HG03354 (cell line): ENCODE data around the gene ABLIM2.
"Not testable (repeated sequence)": the region's sequence is repeated elsewhere in the genome, so short reads cannot be mapped to it uniquely, and the experiment has no call there.

ENCODE experiments used
- ATAC-seq: cut with Tn5 transposase; IDR thresholded peaks from one replicate; pipeline ENCODE4 v1.9.1; 2021; ENCODE audit warnings: mild to moderate bottlenecking; ENCODE audit not compliant: unreplicated experiment, poor library complexity, severe bottlenecking

Gene ABLIM2

DNA sequence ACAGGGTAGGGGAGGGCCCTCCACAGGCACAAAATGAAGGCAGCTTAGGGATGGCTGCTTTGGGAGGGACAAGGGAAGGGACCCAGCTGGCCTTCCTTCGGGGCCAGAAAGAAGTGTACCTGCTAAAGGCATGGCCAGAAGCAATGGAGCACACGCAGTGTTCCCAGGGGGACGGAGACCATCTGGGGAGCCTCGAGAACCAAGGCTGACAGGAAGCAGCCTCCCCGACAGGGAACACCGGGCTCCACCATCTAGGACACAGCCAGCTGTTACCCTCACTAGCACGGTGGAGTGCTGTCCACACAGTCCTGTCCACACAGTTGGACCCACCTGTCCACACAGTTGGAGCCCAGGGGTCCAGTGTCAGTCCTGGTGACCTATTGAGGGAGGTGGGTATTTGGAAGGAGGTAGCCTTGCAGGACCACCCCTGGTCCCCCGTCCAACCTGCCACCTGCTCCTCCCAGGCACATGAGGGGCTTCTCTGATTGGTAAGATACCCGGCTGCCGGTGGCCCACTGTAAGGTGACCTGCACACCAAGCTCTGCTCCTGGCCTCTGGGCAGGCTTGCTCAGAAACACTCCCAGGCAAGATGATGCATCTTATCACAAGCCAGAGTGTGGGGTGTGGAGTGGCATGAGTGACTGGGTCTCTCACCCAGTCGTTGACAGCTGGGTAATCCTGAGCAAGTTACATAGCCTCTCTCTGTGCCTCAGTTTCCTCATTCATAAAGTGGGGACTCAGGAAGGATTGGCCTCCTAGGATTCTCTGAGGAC is 198.4 kb downstream of the ABLIM2 start:
- ATAC-seq, result no peak

GRCh38 chr4:7959078-7959477 is 199.5 kb downstream of the ABLIM2 start:
- ATAC-seq, result no peak

- ATAC-seq, result no peak
These were observed 201.5 kb downstream of the ABLIM2 start for GRCh38 chr4:7956934-7957656.

DNA sequence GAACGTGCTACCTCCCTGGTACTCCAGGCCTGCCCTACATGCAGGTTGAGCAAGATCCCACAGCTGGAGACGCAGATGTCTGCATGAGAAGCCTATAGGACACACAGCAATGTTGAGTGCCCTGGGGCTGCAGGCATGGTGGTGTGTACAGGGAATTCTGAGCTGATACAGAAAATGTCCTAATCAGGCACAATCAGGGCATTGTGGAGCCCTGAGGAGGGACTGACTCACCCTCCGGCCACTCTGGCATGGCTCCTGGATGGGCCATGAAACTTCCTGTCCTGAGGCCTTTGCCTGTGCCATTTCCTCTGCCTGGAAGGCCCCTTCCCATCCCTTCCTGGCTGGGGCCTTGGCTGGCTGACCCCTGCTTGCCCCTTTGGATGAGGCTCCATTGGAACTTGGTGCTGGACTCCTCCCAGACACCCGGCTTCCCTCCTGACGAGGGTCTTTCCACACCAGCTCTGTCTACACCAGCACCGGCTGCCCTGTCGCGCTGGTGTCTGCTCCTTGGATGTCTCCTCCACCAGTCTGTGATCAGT is 202.3 kb downstream of the ABLIM2 start:
- no peak for ATAC-seq

DNA sequence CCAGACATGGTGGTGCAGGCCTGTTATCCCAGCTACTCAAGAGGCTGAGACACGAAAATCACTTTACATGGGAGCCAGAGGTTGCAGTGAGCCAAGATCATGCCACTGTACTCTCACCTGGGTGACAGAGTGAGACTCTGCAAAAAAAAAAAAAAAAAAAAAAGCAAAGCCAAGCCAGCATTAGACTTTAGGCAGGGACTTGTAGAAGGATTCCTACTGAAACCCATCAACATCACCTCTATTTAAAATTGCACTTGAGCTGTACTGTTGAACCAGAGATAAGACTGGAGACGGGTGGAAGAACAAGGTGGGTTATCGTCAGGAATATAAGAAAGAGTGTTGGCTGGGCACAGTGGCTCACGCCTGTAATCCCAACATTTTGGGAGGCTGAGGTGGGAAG is 203.2 kb downstream of the ABLIM2 start:
- ATAC-seq, result no peak

GRCh38 chr4:7952615-7953014 is 206.0 kb downstream of the ABLIM2 start:
- ATAC-seq, result no peak

DNA sequence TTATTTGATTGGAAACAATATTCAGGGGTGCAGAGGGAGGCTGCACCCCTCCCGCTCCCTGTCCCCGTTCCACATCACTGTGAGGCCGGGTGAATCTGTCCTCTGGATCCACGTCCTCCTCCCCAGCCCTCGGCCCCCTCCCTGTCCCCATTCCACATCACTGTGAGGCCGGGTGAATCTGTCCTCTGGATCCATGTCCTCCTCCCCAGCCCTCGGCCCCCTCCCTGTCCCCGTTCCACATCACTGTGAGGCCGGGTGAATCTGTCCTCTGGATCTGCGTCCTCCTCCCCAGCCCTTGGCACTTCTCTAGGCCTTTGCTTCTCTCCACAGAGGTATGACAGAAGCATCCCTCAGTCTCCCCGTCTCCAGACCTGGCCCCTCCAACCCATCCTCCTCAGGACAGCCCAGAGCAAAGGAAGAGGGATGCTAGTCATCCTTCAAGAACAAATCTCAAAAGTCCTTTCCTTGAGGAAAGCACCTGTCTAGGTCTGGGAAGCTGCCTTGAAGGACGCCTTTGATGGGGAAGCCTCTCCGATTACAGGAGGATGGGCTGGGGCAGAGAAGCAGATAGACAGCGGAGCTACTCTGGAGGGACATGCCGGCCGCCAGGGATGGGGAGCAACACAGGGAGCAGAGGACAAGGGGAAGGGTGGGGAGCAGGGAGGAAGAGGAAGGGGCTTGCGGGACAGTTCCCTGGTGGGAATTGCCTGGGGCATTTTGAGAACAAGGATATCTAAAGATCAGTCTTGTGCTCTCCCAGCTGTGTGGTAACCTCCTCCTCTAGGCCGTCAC is 208.1 kb downstream of the ABLIM2 start:
- ATAC-seq, result no peak

GRCh38 chr4:7949759-7950158 is 208.9 kb downstream of the ABLIM2 start:
- no peak for ATAC-seq

GRCh38 chr4:7947927-7948326 is 210.7 kb downstream of the ABLIM2 start:
- ATAC-seq, result no peak

GRCh38 chr4:7945709-7946380 is 212.8 kb downstream of the ABLIM2 start:
- ATAC-seq, result no peak

- no peak for ATAC-seq
These were observed 213.9 kb downstream of the ABLIM2 start for GRCh38 chr4:7944599-7945220.

GRCh38 chr4:7943688-7944087 is 214.9 kb downstream of the ABLIM2 start:
- not testable (repeated sequence) for ATAC-seq

GRCh38 chr4:7943211-7943610 is 215.4 kb downstream of the ABLIM2 start:
- no peak for ATAC-seq

DNA sequence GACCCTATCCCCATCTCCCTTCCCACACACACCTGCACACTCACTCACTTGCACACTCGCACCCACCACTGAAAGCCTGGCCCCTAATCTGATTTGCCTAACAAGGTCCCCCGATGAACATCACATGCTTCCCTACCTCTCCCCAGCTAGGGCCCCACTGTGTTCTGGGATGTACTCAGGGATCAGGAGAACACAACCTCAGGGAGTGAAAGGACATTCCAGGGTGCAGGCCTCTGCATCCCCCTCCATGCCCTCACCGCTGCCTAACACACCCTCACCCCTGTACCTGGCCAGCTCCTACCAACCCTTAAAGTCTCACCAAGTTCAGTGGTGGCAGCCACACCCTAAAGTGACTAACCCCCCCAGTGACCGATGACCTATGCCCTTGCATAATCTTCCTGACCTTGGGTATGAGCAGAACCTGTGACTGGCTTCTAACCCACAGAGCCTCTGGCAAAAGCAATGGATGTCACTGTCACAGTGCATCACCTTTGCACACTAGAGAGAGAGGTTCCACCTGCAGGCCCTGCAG is 216.6 kb downstream of the ABLIM2 start:
- ATAC-seq, result no peak

- ATAC-seq, result no peak
These were observed 217.3 kb downstream of the ABLIM2 start for GRCh38 chr4:7941111-7941964.

GRCh38 chr4:7939377-7940108 is 219.1 kb downstream of the ABLIM2 start, which contains the start of gene AFAP1:
TSS of gene AFAP1 (minus strand) at chr4:7939861. CDS start at chr4:7872078, 67,783 bp downstream.
- peak; percentile 90 for ATAC-seq

GRCh38 chr4:7938609-7939376 is 219.8 kb downstream of the ABLIM2 start:
- ATAC-seq, result no peak
